GDM1 (cell line): ENCODE results near the gene ST3GAL4.

ENCODE experiments used
- DNase-seq: peaks from one replicate; lab custom pipeline; 2025; lab: John Stamatoyannopoulos, UW

Gene ST3GAL4

GRCh38 chr11:126426820-126427749 is 71.6 kb downstream of the ST3GAL4 start:
- DNase-seq = peak; percentile 21

GRCh38 chr11:126430581-126431335 is 75.3 kb downstream of the ST3GAL4 start:
- no peak for DNase-seq

- DNase-seq = no peak
Observed at GRCh38 chr11:126431401-126432064, 76.0 kb downstream of the ST3GAL4 start.

- DNase-seq = no peak
Observed at GRCh38 chr11:126432065-126432461, 76.6 kb downstream of the ST3GAL4 start.

- DNase-seq = no peak
Observed at GRCh38 chr11:126432525-126432924, 77.0 kb downstream of the ST3GAL4 start.

GRCh38 chr11:126433244-126433846 is 77.9 kb downstream of the ST3GAL4 start:
- no peak for DNase-seq

GRCh38 chr11:126433989-126434949 is 78.8 kb downstream of the ST3GAL4 start:
- no peak for DNase-seq

- no peak for DNase-seq
Observed at GRCh38 chr11:126434950-126435335, 79.5 kb downstream of the ST3GAL4 start.

- DNase-seq = no peak
Observed at GRCh38 chr11:126436209-126436755, 80.8 kb downstream of the ST3GAL4 start.

- DNase-seq = no peak
Observed at GRCh38 chr11:126437731-126438130, 82.2 kb downstream of the ST3GAL4 start.

- DNase-seq = no peak
Observed at GRCh38 chr11:126438272-126438671, 82.8 kb downstream of the ST3GAL4 start.

GRCh38 chr11:126438691-126439090 is 83.2 kb downstream of the ST3GAL4 start:
- DNase-seq = no peak

GRCh38 chr11:126440276-126440675 is 84.8 kb downstream of the ST3GAL4 start:
- no peak for DNase-seq

- DNase-seq = peak; percentile 75
Observed at GRCh38 chr11:126440792-126441514, 85.5 kb downstream of the ST3GAL4 start.

- DNase-seq = no peak
Observed at GRCh38 chr11:126443120-126443519, 87.6 kb downstream of the ST3GAL4 start.

GRCh38 chr11:126444072-126444471 is 88.6 kb downstream of the ST3GAL4 start:
- DNase-seq = no peak

- no peak for DNase-seq
Observed at GRCh38 chr11:126446581-126446980, 91.1 kb downstream of the ST3GAL4 start.

- DNase-seq = no peak
Observed at GRCh38 chr11:126450198-126450597, 94.7 kb downstream of the ST3GAL4 start.

GRCh38 chr11:126450806-126451205 is 95.3 kb downstream of the ST3GAL4 start:
- DNase-seq = no peak
